Activated effector memory CD4-positive, alpha-beta T cell treated with Interleukin-2 at 50 U/mL for 16 hours (primary cell): ENCODE results near the gene DIP2A.
"Not testable (repeated sequence)": the region's sequence is repeated elsewhere in the genome, so short reads cannot be mapped to it uniquely, and the experiment has no call there.

Source experiments
- DNase-seq: peaks from one replicate; pipeline ENCODE4 v3.0.0-alpha.2; 2020

The DIP2A gene

GRCh38 chr21:46559291-46559983 lies 100.7 kb downstream of the DIP2A start:
- DNase-seq: peak; percentile 54

GRCh38 chr21:46560568-46561444 lies 102.1 kb downstream of the DIP2A start:
- DNase-seq: no peak

GRCh38 chr21:46561445-46562090 lies 102.9 kb downstream of the DIP2A start:
- DNase-seq: no peak

GRCh38 chr21:46562472-46562871 lies 103.8 kb downstream of the DIP2A start:
- DNase-seq: no peak

GRCh38 chr21:46562964-46563607 lies 104.4 kb downstream of the DIP2A start:
- DNase-seq: no peak

GRCh38 chr21:46564391-46564790 lies 105.7 kb downstream of the DIP2A start:
- DNase-seq: no peak

- no peak for DNase-seq
Observed at GRCh38 chr21:46567348-46567747, 108.7 kb downstream of the DIP2A start.

GRCh38 chr21:46568562-46568961 lies 109.9 kb downstream of the DIP2A start:
- no peak for DNase-seq

GRCh38 chr21:46569081-46569480 lies 110.4 kb downstream of the DIP2A start:
- DNase-seq: no peak

GRCh38 chr21:46570119-46570518 lies 111.4 kb downstream of the DIP2A start:
- DNase-seq: no peak

- no peak for DNase-seq
Observed at GRCh38 chr21:46570631-46571030, 111.9 kb downstream of the DIP2A start.

GRCh38 chr21:46572850-46573249 lies 114.2 kb downstream of the DIP2A start:
- no peak for DNase-seq

GRCh38 chr21:46577786-46578185 lies 119.1 kb downstream of the DIP2A start:
- not testable (repeated sequence) for DNase-seq

GRCh38 chr21:46579394-46579793 lies 120.7 kb downstream of the DIP2A start:
- DNase-seq: not testable (repeated sequence)

GRCh38 chr21:46581780-46582307 lies 123.2 kb downstream of the DIP2A start:
- no peak for DNase-seq

GRCh38 chr21:46585191-46585953 lies 126.7 kb downstream of the DIP2A start:
- no peak for DNase-seq

- DNase-seq: no peak
Observed at GRCh38 chr21:46594276-46594675, 135.6 kb downstream of the DIP2A start.

- no peak for DNase-seq
Observed at GRCh38 chr21:46596201-46596600, 137.5 kb downstream of the DIP2A start.

- DNase-seq: no peak
Observed at GRCh38 chr21:46597031-46597430, 138.3 kb downstream of the DIP2A start.

GRCh38 chr21:46597896-46598343 lies 139.2 kb downstream of the DIP2A start:
- no peak for DNase-seq

GRCh38 chr21:46598581-46599572 lies 140.2 kb downstream of the DIP2A start:
- DNase-seq: no peak
